Inflammatory macrophage treated with lipopolysaccharide for 4 hours (primary cell): ENCODE measurements around the gene PTPRE.
A peak's percentile ranks its signal among the peaks of the same experiment; 100 is the strongest.

ENCODE experiments used
- DNase-seq: peaks from one replicate; pipeline ENCODE4 v3.0.0-alpha.2; 2020

The PTPRE gene

DNA sequence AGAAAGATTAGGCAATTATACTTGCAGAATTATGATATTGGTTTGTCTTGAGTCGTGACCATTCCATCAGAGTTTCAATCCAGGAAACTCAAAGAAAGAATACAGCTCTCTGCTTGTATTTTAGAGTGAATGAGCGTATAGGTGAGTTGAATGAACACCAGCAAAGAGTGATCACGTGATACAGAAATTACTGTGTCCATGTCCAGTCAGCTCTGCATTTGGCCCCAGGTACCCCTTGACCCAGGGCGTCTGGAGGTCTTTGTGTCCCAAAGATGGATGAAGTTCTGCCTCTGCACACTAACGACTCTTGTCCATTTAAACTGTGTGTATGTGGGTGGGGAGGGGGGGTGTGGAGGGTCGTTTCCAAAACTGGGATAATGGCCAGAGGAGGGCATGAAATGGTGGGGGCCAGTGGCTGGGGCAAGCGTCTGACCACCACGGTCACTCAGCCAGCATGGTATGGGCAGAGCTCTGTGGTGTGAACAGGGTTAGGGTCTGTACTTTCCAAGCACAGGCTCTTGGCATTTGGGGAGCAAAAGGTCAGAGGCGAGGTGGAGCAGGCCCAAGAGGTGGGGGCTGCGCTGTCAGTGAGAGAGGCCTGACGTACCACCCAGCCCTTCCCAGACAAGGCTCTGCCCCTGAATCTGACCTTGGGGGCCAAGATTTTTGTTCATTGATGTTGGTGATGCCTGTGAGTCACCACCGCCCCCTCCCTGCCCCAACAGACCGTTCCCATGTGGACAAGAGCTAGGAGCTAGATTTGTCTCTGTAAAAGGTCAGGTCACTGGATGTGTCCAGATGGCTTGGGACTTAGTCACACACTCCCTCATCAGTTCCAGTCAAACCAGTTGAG, 1.4 kb downstream of the PTPRE start:
- peak; percentile 83 for DNase-seq

DNA sequence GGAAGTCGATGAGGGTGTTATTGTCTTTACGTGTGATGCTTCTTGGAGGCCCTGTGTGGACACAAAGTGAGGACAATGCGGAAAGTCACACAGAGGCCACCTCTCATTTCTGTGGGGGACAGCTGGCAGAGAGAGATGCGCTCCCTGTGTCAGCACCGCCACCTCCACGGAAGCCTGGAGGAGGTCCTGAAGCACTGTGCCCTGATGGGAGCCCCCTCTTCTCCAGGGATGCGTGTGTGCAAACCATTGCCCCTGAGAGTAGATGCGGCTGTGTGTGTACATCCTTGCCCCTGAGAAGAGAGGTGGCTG, 2.0 kb downstream of the PTPRE start:
- no peak for DNase-seq

DNA sequence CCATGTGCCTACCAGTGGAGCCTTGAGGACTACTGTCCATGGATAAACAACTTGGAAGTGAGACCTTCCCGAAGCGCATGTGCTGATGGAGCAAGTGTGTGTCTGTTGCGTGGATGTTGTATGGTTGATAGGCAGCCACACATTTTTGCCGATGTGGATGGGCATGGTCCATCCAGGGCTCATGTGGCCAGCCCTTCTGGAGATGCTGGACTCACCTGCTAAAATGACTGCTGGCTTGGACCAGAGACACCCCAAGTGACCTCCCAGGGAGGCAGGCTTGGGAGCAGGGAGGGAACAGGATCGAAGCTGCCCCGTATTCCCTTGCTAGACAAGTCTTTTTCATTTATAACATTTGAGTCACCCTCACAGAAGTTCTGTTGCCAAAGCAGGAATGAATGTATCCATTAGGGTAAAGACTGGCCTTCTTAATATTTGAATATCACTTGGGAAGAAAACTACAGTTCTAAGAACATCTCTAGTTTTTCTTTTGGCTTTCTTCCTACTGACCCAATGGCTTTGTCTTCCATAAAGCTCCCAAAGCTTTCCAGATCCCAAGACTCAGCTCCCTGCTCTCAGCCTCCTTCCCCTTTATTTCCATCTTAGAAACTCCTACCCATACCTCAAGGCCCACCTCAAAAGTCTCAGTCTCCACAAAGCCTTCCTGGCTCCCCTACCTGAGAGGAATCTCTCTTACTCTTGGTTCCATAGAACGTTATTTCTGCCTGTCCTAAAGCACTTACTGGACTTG, 3.0 kb downstream of the PTPRE start:
- no peak for DNase-seq

DNA sequence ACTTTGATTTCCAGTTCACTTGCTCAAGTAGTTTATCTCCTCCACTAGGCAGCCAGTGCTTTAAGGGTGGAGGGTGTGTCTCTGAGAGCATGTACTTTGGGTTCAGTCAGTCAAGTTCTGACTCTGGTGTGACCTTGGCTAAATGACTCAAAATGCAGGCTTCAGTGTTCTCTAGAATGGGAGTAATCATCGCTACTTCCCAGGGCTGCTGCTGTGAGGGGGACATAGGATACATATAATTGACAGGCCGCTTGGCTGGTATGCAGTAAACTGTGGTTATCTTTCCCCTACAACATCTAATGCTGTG, 3.5 kb downstream of the PTPRE start:
- no peak for DNase-seq

DNA sequence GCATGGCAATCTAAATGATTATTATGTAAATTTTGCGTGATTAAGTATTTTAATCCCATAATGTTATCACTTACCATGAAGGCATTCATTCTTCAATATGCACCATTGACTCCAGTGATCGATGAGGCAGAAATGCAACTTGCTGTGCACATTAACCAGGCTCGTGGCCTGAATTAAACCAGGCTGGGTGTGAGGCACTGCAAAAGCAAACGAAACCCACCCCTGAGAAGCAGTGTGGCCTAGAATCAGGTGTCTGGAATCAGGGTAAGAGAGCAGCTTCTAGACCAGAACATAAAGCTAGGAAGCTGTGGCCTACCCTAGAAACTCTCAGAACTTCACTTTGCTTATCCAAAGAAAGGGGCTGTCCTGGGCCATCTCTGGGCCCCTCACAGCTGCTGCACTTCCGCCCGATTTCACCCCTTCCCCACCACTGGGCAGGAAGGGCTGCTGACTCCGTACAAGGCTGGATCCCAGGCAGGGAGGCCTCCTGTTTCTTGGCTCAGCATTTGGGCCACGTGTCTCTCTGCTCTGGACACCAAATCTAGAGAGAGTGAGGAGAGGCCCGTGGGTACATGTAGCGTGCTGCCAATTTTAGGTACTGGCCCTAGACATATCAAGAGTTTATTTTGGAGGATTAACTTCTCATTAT, 4.4 kb downstream of the PTPRE start:
- DNase-seq: no peak

DNA sequence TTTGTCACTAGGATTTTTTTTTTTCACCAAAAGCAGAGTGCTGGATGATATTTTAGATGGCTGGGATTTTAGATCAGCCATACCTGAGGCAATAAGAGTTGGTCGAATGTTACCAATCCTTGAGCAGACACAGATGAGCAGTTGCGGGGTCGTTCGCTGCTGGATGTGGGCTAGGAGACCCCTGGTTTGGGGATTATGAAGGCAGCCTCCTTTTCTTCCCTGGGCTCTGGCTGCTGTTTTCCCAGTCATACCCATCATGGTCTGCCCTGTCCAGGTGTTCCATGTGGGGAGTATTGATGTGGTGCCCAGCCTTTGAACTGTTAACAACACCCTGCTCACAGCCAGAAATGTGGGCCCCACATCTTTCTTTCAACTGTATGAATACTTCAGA, 5.0 kb downstream of the PTPRE start:
- no peak for DNase-seq

DNA sequence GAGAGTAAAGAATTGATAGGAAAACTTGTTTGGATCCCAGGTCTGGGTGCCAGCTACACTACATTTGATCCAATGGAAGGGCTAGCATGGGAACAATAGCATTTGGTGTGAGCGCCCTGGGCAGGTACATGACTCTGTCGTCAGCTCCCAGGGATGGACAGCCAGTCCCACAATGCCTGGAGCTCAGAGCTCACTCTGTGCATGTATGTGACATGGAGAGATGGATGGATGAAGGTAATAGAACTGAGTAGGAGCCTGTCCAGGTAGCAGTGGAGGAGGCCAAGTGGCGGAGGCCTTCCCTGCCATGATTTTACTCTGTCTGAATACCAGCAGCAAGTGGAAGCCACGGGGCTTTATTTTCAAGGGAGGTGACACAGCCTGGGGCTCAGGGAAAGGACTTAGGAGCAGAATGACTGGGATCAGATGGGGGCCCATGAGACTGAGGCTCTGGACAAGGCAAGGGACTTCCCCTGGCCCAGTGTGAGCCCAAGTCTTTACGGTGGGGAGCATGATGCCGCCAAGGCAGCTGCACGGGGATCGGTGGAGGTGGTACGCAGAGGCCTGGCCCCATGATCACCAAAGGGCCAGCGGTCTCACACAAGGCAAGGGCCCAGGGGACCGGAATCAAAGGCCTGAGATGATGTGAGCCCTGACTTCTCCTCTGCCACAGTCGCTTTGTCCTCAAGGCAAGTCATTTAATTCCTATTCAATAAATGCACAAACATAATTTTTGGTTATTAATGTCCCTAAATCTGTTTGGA, 5.9 kb downstream of the PTPRE start:
- DNase-seq: no peak

DNA sequence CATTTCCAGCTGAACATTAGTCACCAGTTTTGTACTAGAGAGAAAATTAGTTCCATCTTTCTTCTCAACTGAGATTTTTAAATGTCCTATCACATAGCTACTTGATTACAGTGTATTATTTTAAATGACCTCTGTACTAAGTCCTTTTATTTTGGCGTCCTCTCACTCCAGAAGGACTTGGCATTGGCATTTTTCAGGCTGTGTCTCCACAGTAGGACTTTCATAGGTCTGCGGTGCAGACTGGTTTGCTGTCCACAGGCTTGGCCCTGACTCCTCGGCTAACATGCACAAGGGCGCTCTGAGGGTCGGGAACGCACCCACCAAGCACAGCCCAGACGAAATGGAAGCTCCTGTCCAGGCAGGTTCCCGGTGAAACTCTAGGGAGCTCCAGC, 6.5 kb downstream of the PTPRE start:
- DNase-seq: no peak

DNA sequence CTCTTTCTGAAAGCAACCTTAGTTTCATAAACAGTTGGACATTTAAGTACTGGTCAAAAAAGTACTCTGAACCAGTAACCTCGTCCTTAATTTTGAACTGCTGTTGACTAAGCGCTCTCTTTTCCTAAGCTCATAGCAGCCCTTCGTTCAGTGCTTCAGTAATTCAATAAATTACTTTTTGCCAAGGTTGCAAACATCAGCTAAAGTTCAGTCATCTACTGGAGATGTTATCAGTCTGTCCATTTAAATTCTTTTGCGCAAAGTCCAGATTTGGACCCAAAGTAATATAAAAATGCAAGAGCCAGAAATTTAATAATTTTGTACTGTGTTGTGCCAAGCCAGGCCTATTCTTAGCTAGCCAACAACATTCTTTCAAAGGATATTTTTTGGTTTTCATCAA, 8.4 kb downstream of the PTPRE start:
- no peak for DNase-seq

DNA sequence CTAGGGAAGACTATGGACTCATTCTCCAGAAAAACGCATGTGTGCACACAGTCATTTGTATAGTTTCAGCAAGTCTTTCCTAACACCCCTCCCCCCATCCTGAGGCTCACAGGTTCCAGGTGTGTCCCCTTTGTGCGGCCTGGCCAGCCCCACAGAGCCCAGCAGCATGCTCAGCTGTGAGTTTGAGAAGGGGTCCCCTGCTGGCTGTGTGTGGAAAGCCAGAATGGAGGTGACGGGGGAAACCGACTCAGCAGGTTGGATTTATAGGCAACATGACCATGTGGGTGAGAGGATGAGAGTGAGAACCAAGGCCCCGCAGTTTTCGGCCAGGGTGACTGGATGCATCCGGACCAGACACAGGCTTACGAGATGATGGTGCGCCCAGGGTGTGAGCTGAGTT, 9.9 kb downstream of the PTPRE start:
- no peak for DNase-seq

DNA sequence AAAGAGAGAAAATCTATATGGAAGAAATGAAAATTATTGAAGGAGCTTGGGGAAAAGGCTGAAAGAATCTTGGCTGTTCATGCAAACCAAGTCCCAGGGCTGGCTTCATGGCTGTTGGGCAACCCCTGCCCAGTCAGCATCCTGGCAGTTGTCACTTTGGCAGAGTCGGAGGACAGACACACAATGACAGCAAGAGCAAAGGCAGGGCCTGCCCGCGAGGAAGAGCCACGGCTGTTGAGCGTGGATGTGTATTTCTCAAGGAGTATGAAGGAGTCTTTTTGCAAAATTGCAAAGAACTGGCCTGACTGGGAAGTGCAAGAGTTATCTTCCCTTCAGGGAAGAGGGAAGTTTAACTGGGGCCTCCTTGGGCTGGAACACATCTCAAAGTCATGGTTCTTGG, 11.7 kb downstream of the PTPRE start:
- DNase-seq: peak; percentile 72

DNA sequence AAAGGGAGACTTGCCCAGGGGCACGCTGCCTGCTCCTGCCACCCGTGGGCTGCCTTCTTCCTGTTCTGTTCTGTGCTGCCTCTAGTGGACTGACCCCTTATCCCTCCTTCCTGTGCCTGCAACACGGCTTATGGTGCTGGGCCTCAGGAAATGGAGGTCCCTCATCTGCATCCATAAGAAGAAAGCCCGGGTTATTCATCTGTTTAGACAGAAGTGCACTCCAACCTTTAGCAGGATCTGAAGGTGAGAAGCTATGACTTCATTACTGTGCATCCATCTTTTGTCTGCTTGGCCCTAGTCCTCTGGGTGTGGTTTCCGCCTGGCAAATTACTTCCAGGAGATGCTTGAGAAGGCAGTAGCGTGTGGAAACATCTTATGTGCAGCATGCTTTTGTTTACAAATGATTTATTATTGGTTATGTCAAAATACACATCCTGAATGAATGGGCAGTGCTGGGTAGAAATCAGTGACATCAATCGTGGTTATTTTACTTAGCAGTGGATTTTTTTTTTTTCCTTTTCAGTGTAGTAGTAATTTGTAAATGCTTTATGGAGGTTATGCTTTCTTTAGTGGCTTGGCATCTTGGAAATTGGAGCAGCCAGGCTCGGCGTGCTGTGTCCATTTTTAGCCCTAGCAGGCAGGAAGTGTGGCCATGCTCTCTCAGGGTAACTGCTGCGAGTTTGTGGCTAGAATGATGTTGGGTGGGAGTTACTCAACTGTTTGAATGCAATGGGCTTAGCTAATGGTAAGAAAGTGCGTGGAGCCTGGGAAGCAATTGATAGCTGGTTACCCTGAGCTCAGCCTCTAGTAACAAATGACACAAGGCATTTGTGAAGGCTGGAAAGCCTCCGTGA, 12.7 kb downstream of the PTPRE start:
- peak; percentile 77 for DNase-seq

DNA sequence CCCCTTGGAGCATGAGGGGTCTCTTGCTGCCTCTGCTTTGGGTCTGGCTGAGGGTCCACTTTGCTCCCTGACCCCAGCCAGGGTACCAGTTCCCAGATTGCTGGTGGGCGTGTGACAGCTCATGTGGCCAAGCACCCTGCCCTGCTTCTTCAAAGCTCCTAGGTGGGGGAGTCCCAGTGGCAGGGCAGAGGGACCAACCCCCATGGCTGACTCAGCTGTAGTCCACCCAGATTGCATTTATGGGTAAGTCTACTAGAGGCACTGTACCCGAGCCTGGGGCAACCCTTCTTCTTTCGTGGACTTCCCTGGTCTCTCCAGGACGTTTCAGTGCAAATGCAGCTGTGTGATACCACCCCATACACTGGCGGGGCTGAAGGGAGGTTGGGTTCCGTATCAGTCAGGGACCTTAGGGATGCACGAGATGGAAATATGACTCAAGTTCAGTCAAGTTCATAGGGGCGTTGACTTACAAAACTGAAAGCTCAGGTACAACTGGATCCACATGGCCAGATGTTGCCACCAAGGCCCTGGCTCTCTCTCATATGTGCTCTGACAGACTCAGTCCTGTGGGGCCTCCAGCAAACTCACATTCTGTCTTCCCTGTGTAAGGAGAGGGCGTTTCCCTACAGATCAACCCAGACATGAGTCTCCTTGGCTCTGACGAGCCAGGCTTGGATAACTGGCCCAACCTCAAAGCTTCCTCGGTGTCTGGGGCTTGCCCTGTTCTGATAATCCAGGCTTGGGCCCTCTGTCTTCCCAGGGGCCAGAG, 13.6 kb downstream of the PTPRE start:
- DNase-seq: peak; percentile 58

DNA sequence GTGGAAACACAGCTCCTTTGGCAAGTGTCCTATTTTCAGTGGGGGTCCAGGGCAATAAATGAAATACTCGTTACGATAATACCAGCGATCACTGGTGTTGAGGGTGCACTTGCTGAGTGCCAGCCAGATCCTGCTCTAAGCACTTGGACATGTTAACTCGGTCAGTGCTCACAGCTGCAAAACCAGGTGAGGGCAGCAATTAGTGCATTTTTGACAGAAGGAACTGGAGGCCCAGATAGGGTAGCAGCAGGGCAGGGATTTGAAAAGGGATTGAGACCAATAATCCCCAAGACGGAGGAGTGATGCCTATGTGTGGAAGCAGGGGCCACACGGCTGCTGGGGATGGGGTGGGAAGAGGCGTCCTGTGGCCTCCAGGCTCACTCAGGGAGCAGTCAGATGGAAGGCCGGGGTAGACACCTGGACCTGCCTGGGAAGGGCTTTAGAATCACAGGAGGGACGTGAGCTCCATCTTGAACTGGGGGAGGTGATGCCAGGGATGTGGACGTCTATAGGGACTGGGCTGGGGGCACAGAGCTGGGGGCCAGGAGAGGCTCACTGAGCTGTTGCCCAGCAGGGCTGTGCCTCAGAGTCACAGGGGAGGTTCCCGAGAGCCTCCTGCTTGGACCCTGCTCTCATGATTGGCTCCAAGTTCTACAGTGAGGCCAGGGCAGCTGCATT, 14.3 kb downstream of the PTPRE start:
- no peak for DNase-seq

DNA sequence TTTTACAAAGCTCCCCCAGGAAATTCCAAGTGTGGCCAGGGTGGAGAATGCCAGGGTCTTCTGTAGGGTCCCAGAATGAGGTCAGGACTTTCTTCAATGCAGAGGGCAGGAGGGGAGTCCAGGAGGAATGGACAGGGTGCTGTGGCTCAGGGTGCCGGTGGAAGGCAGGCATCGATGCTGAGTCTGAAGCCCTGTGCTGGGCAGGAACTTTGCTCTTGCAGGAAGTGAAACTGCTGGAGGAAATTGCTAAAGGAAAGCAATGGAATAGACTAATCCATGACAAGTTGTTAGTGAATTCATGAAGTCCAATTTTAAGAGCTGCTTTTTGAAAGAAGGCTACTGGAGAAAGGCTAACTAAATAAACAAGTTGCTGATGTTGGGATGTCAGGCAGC, 14.8 kb downstream of the PTPRE start:
- peak; percentile 86 for DNase-seq

DNA sequence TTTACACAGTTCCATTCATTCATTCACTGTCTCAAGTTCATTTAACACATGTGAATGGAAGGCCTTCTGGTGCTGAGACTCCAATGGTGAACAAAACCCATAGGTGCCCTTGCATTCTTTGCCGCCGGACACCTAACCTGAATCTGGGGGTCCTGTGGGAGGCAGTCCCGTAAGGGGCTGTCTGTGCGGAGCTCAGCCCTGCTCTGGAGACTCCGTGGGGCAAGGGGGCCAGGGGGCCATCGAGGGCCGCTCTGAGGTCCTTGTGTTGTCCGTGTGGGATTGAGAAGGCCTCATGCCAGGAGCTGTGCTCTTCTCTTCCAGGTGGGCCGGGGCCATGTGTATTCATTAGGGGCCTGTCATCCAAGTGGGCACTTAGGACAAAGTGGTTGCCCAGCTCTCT, 15.3 kb downstream of the PTPRE start:
- no peak for DNase-seq

DNA sequence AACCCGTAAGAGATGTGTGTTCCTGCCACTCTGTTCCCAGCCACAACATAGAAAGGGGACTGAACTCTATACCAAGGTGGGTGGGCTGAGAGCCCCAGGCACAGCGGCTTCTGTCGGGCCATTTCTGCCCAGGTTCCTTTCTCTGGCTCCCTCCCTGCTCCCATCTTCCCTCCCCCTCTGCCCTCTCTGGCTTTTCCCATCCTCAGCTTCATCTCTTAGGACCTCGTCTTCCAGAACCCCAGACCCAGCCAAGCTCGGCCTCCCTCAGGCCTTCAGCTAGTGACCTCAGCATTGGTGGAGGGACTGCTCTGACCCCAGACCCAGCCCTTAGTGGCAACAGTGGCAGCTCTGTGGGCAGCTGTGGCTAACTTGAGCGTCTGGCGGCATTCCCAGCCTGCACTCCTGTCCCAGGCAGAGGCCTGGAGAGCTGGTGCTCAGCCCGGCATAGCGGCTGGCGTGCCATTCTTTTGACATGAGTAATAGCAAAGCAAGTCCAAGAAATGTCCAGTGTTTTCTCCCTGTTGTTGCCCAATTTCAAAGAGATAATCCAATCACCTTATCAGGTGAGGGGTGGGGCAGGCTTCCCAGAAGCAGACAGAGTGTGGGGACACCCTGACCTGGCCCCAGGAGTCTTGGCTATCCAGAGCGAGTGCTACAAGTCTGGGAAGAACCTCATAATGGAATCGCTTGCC, 15.9 kb downstream of the PTPRE start:
- DNase-seq: no peak

DNA sequence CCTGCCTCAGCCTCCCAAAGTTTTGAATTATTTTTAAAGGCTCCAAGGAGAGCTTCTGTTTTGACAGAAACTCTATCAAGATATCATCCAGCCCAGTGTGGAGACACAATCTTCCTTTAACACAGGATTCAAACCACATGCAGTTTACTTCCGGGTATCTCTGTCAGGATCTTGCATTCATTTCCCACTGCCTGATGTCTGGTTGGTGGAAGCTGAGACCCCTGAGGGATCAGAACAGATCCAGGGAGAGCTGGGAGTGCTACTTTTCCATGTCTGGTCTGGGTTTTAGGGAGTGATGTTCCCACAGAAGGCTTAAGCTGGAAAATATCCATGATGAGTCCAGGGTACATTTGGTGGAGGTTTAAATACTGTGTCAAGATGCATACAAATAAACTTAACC, 16.7 kb downstream of the PTPRE start:
- no peak for DNase-seq

DNA sequence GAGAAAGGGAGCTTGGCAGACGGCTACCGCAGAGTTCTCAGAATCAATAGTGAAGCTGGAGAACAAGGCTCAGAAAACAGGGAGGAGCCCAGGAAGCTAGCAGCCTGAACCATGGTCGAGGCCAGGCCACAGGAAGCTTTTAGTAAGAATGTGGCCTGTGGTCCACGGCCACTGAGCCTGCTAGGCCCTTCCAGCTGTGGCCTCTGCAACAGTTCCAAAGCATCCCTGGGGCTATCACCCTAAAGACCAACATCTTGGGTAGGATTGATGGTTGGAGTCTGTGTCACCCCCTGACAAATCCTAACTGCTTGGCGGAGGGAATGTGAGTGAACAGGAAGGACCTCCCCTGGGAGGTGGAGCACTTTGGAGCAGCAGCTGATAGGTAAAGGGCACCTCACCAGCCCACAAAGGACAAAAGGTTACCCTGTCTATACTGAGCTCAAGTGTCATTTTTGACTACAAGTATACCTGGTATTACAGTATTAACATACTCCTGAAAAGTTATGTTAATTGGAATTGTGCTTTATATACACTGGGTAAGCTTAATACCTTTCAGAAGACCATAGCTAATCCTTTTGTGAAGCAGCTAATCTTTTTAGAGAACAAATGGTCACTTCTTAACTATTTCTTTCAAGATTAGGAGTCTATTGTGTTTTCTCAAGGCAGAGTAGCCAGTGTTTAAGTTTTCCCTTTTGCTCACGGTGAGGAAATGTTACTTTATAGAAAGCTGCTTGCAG, 18.7 kb downstream of the PTPRE start:
- DNase-seq: no peak

DNA sequence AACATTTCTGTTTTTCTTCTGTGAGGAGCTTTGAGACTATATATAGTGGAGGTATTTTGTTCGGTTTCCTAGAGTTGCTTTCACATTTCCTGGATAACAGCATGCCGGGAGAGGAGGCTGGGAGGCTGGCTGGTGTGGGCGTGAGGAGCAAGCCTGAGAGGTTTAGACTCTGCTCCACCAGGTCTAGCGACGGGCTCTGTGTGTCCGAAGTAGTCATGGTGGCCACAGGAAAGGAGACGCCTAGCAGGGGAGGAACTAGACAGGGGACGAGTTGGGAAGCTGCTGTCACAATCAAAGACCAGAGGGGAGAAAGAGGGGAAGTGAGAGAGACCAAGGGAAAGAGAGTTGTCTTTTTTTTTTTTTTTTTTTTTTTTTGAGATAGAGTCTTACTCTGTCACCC, 19.6 kb downstream of the PTPRE start:
- peak; percentile 93 for DNase-seq
